Hematopoietic multipotent progenitor cell treated with erythropoietin and hydrocortisone succinate and interleukin-3 and kit ligand, for 8 days (in vitro differentiated cells): Measurements from ENCODE around the gene FDX2.
A peak's percentile ranks its signal among the peaks of the same experiment; 100 is the strongest.
"Not testable (repeated sequence)": the region's sequence is repeated elsewhere in the genome, so short reads cannot be mapped to it uniquely, and the experiment has no call there.

ENCODE experiments used
- DNase-seq: peaks from one replicate; pipeline ENCODE4 v3.0.0-alpha.2; 2015

Gene FDX2

GRCh38 chr19:10282043-10282442 is 33.8 kb downstream of the FDX2 start:
- not testable (repeated sequence) for DNase-seq

- DNase-seq, result no peak
Measured at GRCh38 chr19:10279737-10280442, 35.9 kb downstream of the FDX2 start.

GRCh38 chr19:10278935-10279334 is 36.9 kb downstream of the FDX2 start:
- no peak for DNase-seq

DNA sequence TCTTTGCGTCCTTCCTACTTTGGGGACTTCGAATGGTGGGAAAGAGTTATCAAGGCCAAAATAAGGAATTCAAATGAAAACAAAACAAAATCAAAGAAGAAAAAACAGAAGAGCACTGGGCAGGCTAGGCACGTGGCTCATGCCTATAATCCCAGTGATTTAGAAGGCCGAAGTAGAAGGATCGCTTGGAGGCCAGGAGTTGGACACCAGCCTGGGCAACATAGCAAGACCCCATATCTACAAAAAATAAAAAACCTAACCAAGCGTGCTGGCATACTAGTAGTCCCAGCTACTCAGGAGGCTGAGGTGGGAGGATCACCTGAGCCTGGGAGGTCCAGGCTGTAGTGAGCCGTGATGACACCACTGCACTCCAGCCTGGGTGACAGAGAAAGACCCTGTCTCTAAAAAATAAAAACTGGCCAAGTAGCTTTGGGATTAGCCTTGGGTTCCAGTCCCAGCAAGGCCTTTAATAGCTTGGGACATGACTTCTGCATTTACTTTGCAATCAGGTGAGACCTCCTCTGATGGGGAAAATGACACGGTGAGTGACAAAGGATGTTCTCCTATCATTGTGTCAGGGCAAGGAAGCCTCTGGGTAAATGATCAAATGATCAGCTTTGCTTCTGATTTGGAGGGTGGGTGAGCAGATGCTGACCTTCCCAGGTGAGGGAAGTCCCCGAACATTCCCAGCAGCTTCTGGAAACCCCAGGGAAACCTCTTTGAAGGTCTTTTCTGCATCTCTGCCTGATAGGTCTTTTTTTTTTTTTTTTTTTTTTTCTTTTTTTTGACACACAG is 37.8 kb downstream of the FDX2 start:
- DNase-seq, result no peak

DNA sequence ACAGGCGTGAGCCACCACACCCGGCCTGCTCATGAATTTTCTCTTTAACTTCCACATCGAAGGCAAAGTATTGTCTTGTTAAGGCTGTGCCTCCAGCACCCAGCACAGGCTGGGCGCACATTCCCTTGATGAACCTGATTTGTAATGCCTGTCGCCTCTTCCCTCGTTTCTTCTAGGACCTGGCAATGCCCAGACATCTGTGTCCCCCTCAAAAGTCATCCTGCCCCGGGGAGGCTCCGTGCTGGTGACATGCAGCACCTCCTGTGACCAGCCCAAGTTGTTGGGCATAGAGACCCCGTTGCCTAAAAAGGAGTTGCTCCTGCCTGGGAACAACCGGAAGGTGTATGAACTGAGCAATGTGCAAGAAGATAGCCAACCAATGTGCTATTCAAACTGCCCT is 41.2 kb downstream of the FDX2 start:
- no peak for DNase-seq

GRCh38 chr19:10271543-10272086 is 44.2 kb downstream of the FDX2 start:
- DNase-seq, result no peak

DNA sequence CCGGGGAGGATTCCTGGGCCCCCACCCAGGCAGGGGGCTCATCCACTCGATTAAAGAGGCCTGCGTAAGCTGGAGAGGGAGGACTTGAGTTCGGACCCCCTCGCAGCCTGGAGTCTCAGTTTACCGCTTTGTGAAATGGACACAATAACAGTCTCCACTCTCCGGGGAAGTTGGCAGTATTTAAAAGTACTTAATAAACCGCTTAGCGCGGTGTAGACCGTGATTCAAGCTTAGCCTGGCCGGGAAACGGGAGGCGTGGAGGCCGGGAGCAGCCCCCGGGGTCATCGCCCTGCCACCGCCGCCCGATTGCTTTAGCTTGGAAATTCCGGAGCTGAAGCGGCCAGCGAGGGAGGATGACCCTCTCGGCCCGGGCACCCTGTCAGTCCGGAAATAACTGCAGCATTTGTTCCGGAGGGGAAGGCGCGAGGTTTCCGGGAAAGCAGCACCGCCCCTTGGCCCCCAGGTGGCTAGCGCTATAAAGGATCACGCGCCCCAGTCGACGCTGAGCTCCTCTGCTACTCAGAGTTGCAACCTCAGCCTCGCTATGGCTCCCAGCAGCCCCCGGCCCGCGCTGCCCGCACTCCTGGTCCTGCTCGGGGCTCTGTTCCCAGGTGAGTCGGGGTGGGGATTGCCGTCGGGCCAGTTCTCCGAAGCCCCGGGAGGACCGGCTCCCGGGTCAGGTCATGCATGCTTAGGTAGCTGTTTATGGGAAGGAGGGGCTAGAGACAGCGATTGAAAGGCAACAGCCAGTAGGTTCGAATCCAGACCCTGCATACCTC is 45.0 kb downstream of the FDX2 start, which contains the start of gene ICAM1:
TSS of gene ICAM1 (plus strand) at position 505 of the 779 bp plus-strand sequence. CDS start at position 545, 40 bp downstream.
- peak; percentile 54 for DNase-seq

DNA sequence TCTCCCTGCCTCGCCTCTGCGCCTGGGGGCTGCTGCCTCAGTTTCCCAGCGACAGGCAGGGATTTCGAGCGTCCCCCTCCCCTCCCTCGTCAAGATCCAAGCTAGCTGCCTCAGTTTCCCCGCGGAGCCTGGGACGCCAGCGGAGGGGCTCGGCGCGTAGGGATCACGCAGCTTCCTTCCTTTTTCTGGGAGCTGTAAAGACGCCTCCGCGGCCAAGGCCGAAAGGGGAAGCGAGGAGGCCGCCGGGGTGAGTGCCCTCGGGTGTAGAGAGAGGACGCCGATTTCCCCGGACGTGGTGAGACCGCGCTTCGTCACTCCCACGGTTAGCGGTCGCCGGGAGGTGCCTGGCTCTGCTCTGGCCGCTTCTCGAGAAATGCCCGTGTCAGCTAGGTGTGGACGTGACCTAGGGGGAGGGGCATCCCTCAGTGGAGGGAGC is 45.6 kb downstream of the FDX2 start:
- peak; percentile 48 for DNase-seq

GRCh38 chr19:10269333-10270179 is 46.3 kb downstream of the FDX2 start:
- peak; percentile 82 for DNase-seq

DNA sequence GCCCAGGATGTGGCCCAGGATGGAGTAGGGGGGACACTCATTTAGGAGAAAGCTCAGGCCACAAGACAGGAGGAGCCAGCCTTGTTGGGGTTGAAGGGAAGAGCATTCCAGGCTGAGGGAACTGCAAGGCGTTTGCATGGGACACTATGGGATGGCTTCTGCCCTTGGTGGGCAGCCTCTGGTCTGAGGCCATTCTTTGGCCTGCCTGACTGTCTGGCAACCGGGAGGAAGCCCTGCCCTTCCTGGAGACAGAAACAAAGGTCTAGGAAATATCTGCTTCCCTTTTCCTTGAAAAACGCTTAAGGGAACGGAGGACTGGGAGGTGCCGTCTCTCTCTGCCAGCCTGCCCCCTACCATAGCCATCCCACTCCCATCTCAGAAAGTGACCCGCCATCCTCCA is 47.7 kb downstream of the FDX2 start:
- DNase-seq, result no peak

DNA sequence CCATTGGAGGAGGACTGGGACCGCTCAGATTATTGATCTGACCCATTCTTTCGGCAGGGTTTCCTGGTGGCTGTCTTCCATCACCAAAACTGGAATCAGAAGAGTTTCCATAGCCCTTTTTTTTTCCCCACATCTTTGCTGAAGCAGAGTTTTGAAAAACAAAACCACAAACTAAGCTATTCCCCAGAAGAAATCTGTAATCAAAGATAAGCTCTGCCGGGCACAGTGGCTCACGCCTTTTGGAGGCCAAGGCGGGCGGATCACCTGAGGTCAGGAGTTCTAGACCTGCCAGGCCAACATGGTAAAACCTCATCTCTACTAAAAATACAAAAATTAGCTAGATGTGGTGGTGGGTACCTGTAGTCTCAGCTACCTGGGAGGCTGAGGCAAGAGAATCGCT is 49.1 kb downstream of the FDX2 start:
- DNase-seq, result peak; percentile 44

GRCh38 chr19:10262771-10263170 is 53.0 kb downstream of the FDX2 start:
- DNase-seq, result no peak

DNA sequence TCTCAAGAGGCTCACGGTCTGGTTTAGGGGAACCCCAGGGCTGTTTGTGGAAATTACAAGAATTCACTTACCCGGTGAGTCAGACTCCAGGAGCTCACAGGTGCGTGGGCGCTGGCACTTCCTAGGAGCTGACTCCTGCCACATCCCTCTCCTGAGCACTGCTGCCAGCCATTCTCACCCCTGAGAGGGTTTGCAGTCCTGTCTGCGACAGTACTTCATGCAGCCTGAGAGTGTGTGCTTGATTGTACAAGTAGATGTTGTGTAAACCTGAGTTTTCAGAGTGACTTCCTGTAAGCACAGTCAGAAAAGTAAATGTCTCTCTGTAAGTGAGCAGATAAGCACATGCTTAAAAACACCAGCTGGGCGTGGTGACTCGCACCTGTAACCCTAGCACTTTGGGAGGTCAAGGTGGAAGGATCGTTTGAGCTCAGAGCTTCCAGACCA is 55.7 kb downstream of the FDX2 start:
- DNase-seq, result peak; percentile 27
